Measurements from ENCODE around the gene SERTM1.

The SERTM1 gene

GRCh38 chr13:36673838-36674326, at the start of gene SERTM1:
Gene SERTM1 (plus strand): TSS chr13:36674020. CDS start chr13:36695079, 21,059 bp downstream.
- H3K4me1 Mint-ChIP-seq = no peaks in the 10 kb centered on the region
- no peak for DNase-seq (ENCODE audit: low spot score in 2 of 2)
- no peak within 1 kb of the TSS for H3K4me3 Mint-ChIP-seq
- H3K27ac Mint-ChIP-seq = no peak within 1 kb of the TSS
- ATAC-seq (ENCODE audit: low read depth) = no peak
- H3K9me3 Mint-ChIP-seq = peaks cover 1% of the 10 kb centered on the region
- peaks cover 8% of the 10 kb centered on the region for H3K27me3 Mint-ChIP-seq
- H3K36me3 Mint-ChIP-seq = peaks cover 1% of the 10 kb centered on the region

DNA sequence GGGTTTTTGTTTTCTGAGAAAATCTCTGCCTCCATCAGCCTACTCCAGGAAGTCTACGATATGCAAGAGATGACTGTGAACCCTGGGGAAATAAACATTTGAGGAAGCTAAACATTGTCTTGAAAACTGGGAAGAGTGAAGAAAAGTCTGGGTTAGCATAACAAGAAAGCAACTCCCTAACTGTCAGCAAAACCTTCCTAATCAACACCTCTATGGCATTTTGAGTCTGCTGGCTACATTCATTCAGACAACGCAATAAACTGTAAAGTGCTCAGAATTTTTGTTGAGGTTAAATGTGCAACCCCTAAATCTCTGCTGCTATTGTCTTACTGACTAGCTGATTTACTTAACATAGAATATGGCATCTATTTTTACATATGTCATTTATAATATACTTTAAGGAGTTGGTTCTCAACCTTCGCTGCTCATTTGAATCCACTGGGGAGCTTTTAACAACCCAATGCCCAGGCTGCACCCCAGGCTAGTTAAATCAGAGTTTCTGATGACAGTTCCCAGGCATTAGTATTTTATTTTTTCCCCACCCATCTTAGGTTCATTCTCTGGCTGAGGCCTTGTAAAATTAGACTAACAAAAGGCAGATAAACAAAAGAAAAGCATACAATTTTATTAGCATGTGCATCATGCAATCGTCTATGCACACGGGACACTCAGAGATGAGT, 45.3 kb upstream of the SERTM1 start:
- DNase-seq (ENCODE audit: low spot score in 2 of 2) (no peak), ATAC-seq (ENCODE audit: low read depth) (no peak)
- H3K9me3 Mint-ChIP-seq = no peaks in the 10 kb centered on the region
- no peak overlapping the region for H3K27ac Mint-ChIP-seq
- H3K4me1 Mint-ChIP-seq = no peaks in the 10 kb centered on the region
- peaks cover 2% of the 10 kb centered on the region for H3K27me3 Mint-ChIP-seq
- H3K4me3 Mint-ChIP-seq = no peak overlapping the region
- H3K36me3 Mint-ChIP-seq = no peaks in the 10 kb centered on the region

- H3K36me3 Mint-ChIP-seq = no peaks in the 10 kb centered on the region
- H3K27ac Mint-ChIP-seq = no peak overlapping the region
- DNase-seq (ENCODE audit: low spot score in 2 of 2) (no peak), ATAC-seq (ENCODE audit: low read depth) (no peak)
- no peaks in the 10 kb centered on the region for H3K9me3 Mint-ChIP-seq
- H3K4me3 Mint-ChIP-seq = no peak overlapping the region
- H3K4me1 Mint-ChIP-seq = no peaks in the 10 kb centered on the region
- peaks cover 2% of the 10 kb centered on the region for H3K27me3 Mint-ChIP-seq
Measured at GRCh38 chr13:36629057-36629385, 44.8 kb upstream of the SERTM1 start.

DNA sequence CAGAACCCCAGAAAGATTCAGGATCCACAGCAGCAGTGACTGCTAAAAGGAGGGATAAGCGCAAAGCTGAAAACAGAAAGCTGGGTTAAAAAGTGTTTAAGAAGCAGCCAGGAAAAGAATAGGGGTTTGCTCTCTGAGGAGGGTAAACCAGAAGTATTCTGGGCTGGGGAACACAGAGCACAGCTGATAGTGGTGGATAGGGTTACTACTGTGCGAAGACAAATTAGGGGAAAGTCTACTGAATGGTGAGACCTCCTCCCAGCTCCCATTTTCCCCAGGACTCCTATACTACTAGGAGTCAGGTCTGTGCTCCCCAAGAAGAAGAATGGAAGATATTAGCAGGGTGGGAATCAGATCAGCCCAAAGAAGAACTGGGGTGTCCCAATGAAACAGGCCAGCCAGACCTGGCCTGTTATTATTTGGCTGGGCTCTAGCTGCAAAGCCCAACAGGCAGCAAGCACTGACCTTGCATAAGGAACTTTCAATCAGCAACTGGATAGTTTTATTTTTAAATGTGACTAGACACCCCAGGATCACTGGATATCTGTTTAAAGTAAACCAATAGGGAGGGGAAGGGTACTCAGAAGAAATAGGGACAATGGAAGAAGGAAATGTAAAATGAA, 43.5 kb upstream of the SERTM1 start:
- Mint-ChIP-seq H3K4me3 (no peak overlapping the region), H3K27ac (no peak overlapping the region), H3K36me3 (no peaks in the 10 kb centered on the region), H3K9me3 (no peaks in the 10 kb centered on the region), H3K27me3 (peaks cover 2% of the 10 kb centered on the region), H3K4me1 (no peaks in the 10 kb centered on the region)
- DNase-seq (ENCODE audit: low spot score in 2 of 2) = no peak
- no peak for ATAC-seq (ENCODE audit: low read depth)

DNA sequence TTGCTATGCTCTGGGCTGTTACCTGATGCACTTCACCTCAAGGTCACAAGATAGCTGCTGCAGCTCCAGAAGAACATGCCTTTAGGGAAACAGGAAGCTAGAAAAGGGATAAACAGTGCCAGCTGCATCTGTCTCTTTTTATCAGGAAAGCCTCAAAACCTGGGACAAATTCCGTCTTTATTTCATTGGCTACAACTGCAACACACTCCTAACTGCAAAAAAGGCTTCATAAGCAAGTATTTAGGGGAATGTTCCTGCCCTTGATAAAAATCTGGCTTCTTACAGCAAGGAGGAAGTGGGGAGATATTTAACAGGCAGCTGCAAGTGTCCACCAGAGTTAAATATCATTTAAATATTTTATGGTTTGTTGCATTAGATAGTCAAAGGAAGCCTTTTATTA, 34.2 kb upstream of the SERTM1 start:
- Mint-ChIP-seq H3K27me3 (peaks cover 3% of the 10 kb centered on the region), H3K9me3 (peaks cover 4% of the 10 kb centered on the region), H3K4me1 (no peaks in the 10 kb centered on the region), H3K27ac (no peak overlapping the region), H3K36me3 (no peaks in the 10 kb centered on the region), H3K4me3 (no peak overlapping the region)
- DNase-seq (ENCODE audit: low spot score in 2 of 2) (no peak), ATAC-seq (ENCODE audit: low read depth) (no peak)

- Mint-ChIP-seq H3K36me3 (no peaks in the 10 kb centered on the region), H3K27me3 (no peaks in the 10 kb centered on the region), H3K27ac (no peak overlapping the region), H3K4me1 (no peaks in the 10 kb centered on the region), H3K4me3 (no peak overlapping the region), H3K9me3 (peaks cover 1% of the 10 kb centered on the region)
- no peak for DNase-seq (ENCODE audit: low spot score in 2 of 2)
- no peak for ATAC-seq (ENCODE audit: low read depth)
Measured at GRCh38 chr13:36650611-36651010, 23.2 kb upstream of the SERTM1 start.

DNA sequence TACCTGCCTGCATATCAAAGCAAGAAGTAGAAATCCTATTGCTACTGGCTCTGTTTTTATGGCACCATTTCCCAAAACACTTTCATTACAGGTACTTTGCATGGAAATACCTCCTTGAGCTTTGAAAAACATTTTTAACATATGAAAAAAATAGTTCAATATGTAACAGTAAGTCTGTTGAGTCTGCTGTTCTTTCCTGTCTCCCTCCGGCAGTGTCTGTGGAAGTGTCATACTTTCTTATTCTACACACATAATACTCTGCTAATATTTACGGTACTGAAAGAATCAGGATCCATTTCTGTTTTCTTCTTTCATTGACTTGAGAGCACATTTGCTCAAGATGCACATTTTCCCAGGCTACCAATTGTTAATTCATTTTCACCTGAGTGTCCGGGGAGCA, 8.2 kb upstream of the SERTM1 start:
- Mint-ChIP-seq H3K9me3 (peaks cover 4% of the 10 kb centered on the region), H3K4me1 (no peaks in the 10 kb centered on the region), H3K4me3 (no peak overlapping the region), H3K27me3 (peaks cover 2% of the 10 kb centered on the region), H3K36me3 (no peaks in the 10 kb centered on the region), H3K27ac (no peak overlapping the region)
- DNase-seq (ENCODE audit: low spot score in 2 of 2) (no peak), ATAC-seq (ENCODE audit: low read depth) (no peak)

- no peak overlapping the region for H3K27ac Mint-ChIP-seq
- ATAC-seq (ENCODE audit: low read depth) (no peak), DNase-seq (ENCODE audit: low spot score in 2 of 2) (no peak)
- H3K4me1 Mint-ChIP-seq = no peaks in the 10 kb centered on the region
- H3K36me3 Mint-ChIP-seq = no peaks in the 10 kb centered on the region
- H3K27me3 Mint-ChIP-seq = peaks cover 2% of the 10 kb centered on the region
- H3K9me3 Mint-ChIP-seq = peaks cover 4% of the 10 kb centered on the region
- H3K4me3 Mint-ChIP-seq = no peak overlapping the region
Measured at GRCh38 chr13:36666477-36667229, 7.2 kb upstream of the SERTM1 start.

DNA sequence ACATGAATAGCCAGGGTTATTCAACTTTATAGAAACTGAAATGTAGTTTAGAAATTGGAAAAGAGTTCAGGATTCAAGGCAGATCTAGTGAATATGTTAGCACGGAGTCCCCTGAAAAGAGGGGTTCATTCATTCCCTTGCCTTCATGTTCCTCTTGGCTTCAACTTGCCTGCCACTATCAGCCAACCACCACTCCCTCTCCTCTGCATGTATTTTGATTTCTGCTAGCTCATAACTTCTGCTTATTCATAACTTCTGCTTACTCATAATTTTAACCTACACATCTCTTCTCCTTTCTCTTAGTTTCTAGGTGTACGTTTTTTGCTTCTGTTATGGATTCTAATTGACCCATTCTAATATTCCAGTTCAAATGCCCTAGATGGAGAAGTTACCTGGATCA, 5.5 kb upstream of the SERTM1 start:
- H3K4me1 Mint-ChIP-seq = no peaks in the 10 kb centered on the region
- ATAC-seq (ENCODE audit: low read depth) (no peak), DNase-seq (ENCODE audit: low spot score in 2 of 2) (no peak)
- H3K36me3 Mint-ChIP-seq = no peaks in the 10 kb centered on the region
- no peak overlapping the region for H3K27ac Mint-ChIP-seq
- H3K9me3 Mint-ChIP-seq = peaks cover 5% of the 10 kb centered on the region
- peaks cover 4% of the 10 kb centered on the region for H3K27me3 Mint-ChIP-seq
- H3K4me3 Mint-ChIP-seq = no peak overlapping the region

- Mint-ChIP-seq H3K4me3 (no peak overlapping the region), H3K27me3 (peaks cover 8% of the 10 kb centered on the region), H3K27ac (no peak overlapping the region), H3K9me3 (peaks cover 5% of the 10 kb centered on the region), H3K4me1 (no peaks in the 10 kb centered on the region), H3K36me3 (peaks cover 1% of the 10 kb centered on the region)
- DNase-seq (ENCODE audit: low spot score in 2 of 2) = no peak
- ATAC-seq (ENCODE audit: low read depth) = no peak
Measured at GRCh38 chr13:36673352-36673751, 468 bp upstream of the SERTM1 start.

DNA sequence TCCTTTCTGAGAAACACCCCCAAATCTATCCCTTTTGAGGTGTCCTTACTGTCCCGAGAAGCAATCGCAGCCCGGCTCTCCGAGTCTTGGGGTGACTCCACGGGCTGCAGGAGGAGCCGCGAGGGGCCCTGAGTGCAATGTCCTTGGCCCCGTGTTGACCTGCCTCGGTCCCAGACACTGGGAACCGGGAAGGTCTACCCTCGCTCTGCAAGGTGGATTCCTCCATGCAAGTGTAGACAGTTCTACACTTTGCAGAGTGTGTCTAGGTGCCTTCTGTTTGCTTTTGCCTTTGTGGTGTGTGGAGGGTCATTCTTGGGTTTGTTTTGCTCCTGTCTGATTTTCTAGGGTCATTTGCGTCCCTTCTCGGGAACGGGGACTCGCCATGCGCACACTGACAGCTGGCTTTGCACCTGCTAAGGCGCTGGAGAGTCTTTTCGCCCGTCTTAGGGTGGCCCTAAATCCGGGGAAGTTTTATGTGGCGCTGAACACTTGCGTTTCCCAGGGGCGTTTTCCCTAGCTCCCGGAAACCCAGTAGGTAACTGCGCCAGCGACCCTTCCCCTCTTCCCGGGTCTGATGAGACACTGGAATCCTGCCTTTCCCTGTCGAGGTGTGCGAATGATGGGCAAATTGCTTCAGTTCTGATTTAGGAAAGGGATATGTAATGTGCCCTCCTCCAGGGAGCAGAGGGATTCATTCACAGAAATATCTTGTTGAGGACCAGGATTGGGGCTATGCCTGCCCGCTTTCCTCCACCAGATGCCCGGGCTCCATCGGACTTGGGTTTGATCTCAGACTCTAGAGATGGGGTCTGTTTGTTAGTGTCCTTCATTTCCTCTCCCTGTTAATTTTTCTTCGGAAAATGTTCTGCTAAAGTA, 755 bp downstream of the SERTM1 start:
- no peak overlapping the region for H3K4me3 Mint-ChIP-seq
- H3K4me1 Mint-ChIP-seq = no peaks in the 10 kb centered on the region
- H3K36me3 Mint-ChIP-seq = peaks cover 1% of the 10 kb centered on the region
- peaks cover 8% of the 10 kb centered on the region for H3K27me3 Mint-ChIP-seq
- no peak for ATAC-seq (ENCODE audit: low read depth)
- no peak for DNase-seq (ENCODE audit: low spot score in 2 of 2)
- H3K9me3 Mint-ChIP-seq = peaks cover 1% of the 10 kb centered on the region
- H3K27ac Mint-ChIP-seq = no peak overlapping the region

DNA sequence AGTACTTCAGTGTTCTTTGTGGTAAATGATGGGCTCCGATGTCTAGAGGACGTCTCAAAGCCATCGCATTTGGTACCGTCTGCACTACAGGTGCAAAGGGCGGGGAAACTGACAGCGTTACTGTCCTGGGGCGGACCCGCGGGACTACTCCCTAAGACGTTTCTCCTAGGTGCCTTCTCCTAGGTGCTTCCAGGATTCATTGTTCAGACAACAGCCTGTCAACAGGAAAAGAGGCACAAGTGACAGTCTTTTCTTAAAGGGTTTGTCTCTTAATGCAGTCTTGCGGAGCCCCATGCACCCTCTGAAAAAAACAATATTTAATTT, 1.4 kb downstream of the SERTM1 start:
- Mint-ChIP-seq H3K4me1 (no peaks in the 10 kb centered on the region), H3K4me3 (no peak overlapping the region), H3K9me3 (peaks cover 1% of the 10 kb centered on the region), H3K27me3 (peaks cover 8% of the 10 kb centered on the region), H3K36me3 (peaks cover 1% of the 10 kb centered on the region), H3K27ac (no peak overlapping the region)
- ATAC-seq (ENCODE audit: low read depth) (no peak), DNase-seq (ENCODE audit: low spot score in 2 of 2) (no peak)

- DNase-seq (ENCODE audit: low spot score in 2 of 2) (no peak), ATAC-seq (ENCODE audit: low read depth) (no peak)
- Mint-ChIP-seq H3K27ac (no peak overlapping the region), H3K27me3 (no peaks in the 10 kb centered on the region), H3K36me3 (no peaks in the 10 kb centered on the region), H3K9me3 (no peaks in the 10 kb centered on the region), H3K4me3 (no peak overlapping the region), H3K4me1 (no peaks in the 10 kb centered on the region)
Measured at GRCh38 chr13:36680913-36681312, 7.1 kb downstream of the SERTM1 start.
